ENCODE data around the gene ATP8A1.

GRCh38 chr4:42442601-42443000 lies 214.3 kb downstream of the ATP8A1 start:
- TF ChIP-seq CTCF (IDR thresholded peaks at IDR 0.05) (no peak), EP300 (IDR thresholded peaks at IDR 0.05) (no peak)
